Measurements from ENCODE around the gene FADS1. TPM values are rescaled to one million over a fixed set of nuclear protein-coding genes. Genes with fewer than 3 reads are reported as not detected.

Gene FADS1
- total and polyA plus RNA-seq, 4 donors: 63.6 to 94.9 (median 91.9) TPM

DNA sequence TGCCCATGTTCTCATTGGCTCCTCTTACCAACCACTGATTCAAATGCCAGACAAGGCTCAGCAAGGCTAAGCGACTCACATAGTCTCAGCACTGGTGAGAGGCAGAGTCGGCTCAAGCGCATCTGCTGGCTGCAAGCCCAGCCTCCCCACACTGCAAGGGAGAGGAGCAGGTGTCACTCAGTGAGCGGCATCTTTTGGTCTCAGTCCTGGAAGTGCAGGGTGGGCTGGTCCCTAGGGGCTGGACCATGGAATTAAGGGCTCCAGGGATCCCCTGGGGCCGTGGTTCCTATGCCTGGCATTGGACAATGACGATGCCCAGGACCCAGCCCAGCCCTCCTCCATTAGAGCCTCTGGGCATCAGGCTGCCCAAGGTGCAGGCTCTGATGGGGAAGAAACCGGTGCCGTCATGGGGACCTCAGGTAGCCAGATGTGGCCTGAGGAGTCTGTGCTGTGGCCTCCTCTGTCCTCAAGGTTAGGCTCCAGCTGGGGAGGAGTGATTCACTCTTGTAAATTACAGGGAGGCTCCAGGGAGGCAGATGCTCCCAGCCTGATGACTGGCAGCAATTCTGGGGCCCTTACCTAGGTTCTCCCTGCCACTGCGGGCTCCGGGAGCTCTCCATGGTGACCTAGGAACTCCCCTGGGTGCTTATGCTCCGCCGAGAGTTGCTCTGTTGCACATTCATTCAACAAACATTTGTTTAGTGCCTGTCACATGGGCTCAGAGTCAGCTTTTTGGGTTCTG lies 39.3 kb upstream of the FADS1 start:
- Histone ChIP-seq H3K27ac (ENCODE audit: low read depth, low read length) (no peak overlapping the region), H3K36me3 (ENCODE audit: control insufficient read depth, insufficient read depth, low read length) (peaks cover 98% of the 10 kb centered on the region), H3K4me3 (ENCODE audit: low read depth, low read length) (no peak overlapping the region), H3K4me1 (ENCODE audit: control insufficient read depth, insufficient read depth, low read length) (peaks cover 45% of the 10 kb centered on the region), H3K27me3 (ENCODE audit: control insufficient read depth, insufficient read depth, low read length) (no peaks in the 10 kb centered on the region), H3K9me3 (ENCODE audit: control insufficient read depth, insufficient read depth, low read length) (no peaks in the 10 kb centered on the region)
- peak in 1 of 6 donors; percentile 21 for DNase-seq (ENCODE audit: low read depth in 4 of 6, low spot score in 6 of 6)
- 65% methylated on average over 11 of the region's 12 CpGs for WGBS (ENCODE audit: insufficient coverage)

DNA sequence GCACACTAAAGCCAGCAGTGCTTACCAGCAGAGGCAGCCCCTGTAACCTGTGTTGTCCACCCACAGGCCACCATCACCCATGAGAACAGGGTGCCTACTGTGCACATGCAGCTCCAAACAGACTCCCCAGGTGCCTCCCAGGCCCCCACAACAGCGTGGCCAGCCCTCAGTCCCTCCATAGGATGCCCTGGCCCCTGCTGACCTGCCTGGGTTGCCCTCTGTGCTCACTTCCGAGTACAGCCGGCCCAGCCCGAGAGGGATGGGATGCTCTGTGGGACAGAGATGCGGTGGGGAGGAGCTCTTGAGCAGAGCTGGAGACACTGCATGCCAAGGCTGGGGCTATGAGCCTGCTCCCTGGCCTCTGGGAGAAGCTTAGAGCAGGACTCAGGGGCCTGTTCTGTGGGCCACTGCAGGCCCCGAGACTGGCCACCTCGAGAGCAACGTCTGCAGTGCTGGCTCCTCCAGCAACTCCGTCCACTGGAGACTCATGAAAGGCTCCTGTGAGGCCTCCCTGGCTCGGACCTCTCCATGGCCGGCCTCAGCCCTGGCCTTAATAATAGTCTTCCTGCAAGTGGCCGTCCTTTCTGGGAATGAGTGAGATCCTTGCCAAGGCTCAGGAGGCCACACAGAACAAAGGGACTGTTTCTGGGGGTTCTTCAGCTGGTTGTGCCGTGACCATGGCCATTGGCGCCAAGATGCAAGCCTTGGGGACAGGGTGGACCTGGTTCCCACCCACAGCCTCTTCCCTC lies 38.3 kb upstream of the FADS1 start:
- 68% methylated on average over 14 of the region's 14 CpGs for WGBS (ENCODE audit: insufficient coverage)

DNA sequence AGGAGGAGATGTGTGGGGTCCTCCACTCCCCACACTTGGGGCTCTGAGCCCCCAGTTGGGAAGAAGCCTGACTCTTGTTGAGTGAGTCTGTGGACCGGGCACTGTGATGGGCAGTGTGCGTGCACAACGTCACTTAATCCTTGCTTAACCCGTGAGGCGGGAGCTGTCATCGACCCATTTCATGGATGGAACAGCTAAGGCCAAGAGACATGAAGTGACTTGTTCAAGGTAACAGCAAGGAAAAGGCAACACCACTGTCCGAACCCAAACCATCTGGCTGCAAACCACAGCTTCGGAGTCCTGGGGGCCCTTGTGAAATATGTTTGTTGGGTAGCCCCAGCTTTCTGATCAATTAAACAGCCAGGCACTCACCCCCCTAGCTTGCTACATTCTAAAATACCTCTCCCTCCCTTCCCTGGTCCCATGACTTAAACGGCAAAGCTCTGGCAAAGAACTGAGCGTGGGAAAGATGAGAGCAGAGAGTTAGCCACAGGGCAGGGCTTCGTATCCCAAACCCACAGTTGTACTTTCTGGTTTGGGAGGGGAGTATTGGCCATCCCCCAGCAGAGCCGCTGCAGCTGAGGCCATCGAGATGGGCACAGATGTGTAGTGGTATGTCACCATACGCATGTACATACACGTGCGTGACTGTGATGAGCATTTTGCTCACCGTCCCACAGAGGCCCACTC lies 37.5 kb upstream of the FADS1 start:
- H3K4me3 ChIP-seq (ENCODE audit: low read depth, low read length): no peak overlapping the region
- H3K27ac ChIP-seq (ENCODE audit: low read depth, low read length): peak overlapping the region; percentile 33
- 86% methylated on average over 11 of the region's 17 CpGs for WGBS (ENCODE audit: insufficient coverage)
- H3K27me3 ChIP-seq (ENCODE audit: control insufficient read depth, insufficient read depth, low read length): no peaks in the 10 kb centered on the region
- no peak for DNase-seq (ENCODE audit: low read depth in 4 of 6, low spot score in 6 of 6)
- no peaks in the 10 kb centered on the region for H3K9me3 ChIP-seq (ENCODE audit: control insufficient read depth, insufficient read depth, low read length)
- peaks cover 99% of the 10 kb centered on the region for H3K36me3 ChIP-seq (ENCODE audit: control insufficient read depth, insufficient read depth, low read length)
- peaks cover 54% of the 10 kb centered on the region for H3K4me1 ChIP-seq (ENCODE audit: control insufficient read depth, insufficient read depth, low read length)

More for the DNA sequence above, 38.3 kb upstream of the FADS1 start:
- Histone ChIP-seq H3K4me3 (ENCODE audit: low read depth, low read length) (no peak overlapping the region), H3K27ac (ENCODE audit: low read depth, low read length) (peak overlapping the region; percentile 47), H3K4me1 (ENCODE audit: control insufficient read depth, insufficient read depth, low read length) (peaks cover 54% of the 10 kb centered on the region), H3K36me3 (ENCODE audit: control insufficient read depth, insufficient read depth, low read length) (peaks cover 99% of the 10 kb centered on the region), H3K27me3 (ENCODE audit: control insufficient read depth, insufficient read depth, low read length) (no peaks in the 10 kb centered on the region), H3K9me3 (ENCODE audit: control insufficient read depth, insufficient read depth, low read length) (no peaks in the 10 kb centered on the region)
- no peak for DNase-seq (ENCODE audit: low read depth in 4 of 6, low spot score in 6 of 6)

DNA sequence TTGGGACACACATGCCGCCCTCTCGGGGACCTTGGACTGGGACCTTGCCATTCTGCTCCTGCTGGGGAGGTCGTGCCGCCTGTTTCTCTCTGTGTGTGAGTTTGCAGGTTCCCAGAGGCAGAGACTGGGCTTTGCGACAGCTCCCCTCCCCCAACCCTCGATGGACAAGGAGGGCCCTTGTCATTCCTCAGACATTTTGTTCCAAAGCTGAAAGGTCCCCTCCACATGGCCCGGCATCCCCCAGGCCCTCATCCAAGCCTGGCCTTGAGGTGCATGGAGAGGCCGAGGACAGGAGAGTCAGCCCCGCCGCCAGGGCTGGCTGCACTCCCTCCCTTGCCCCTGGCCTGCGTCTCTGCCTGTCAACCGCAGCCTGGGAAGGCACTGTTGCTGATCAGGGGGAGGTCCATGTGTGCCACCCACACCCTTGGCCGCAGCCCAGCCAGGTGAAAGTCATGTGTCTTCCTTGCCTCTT lies 36.9 kb upstream of the FADS1 start:
- no peaks in the 10 kb centered on the region for H3K9me3 ChIP-seq (ENCODE audit: control insufficient read depth, insufficient read depth, low read length)
- peak in 2 of 6 donors; percentile 23 to 58 for DNase-seq (ENCODE audit: low read depth in 4 of 6, low spot score in 6 of 6)
- H3K4me1 ChIP-seq (ENCODE audit: control insufficient read depth, insufficient read depth, low read length): peaks cover 54% of the 10 kb centered on the region
- H3K27ac ChIP-seq (ENCODE audit: low read depth, low read length): peak overlapping the region; percentile 16
- no peak overlapping the region for H3K4me3 ChIP-seq (ENCODE audit: low read depth, low read length)
- H3K36me3 ChIP-seq (ENCODE audit: control insufficient read depth, insufficient read depth, low read length): peaks cover 100% of the 10 kb centered on the region
- no peaks in the 10 kb centered on the region for H3K27me3 ChIP-seq (ENCODE audit: control insufficient read depth, insufficient read depth, low read length)
- 48% methylated on average over 12 of the region's 13 CpGs for WGBS (ENCODE audit: insufficient coverage)

DNA sequence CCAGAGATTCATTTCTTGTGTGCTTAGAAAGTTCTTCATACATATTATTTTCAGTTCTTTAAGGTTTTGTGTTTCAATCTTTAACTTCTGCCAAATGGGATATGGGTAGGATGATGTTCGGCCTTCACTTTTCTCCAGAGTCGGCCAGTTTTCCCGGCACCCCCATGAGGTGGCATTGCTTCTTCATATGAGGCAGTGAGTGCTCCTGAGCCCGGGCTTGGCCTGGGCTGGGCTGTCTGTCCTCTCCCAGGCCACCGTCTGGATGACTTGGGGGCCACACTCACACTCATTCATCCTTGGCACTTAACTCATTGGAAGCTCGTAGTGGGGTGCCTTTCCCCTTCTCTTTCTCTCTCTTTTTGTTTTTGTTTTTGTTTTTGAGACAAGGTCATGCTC lies 35.1 kb upstream of the FADS1 start:
- 87% methylated on average over 4 of the region's 6 CpGs for WGBS (ENCODE audit: insufficient coverage)
- Histone ChIP-seq H3K4me3 (ENCODE audit: low read depth, low read length) (no peak overlapping the region), H3K36me3 (ENCODE audit: control insufficient read depth, insufficient read depth, low read length) (peaks cover 99% of the 10 kb centered on the region)

DNA sequence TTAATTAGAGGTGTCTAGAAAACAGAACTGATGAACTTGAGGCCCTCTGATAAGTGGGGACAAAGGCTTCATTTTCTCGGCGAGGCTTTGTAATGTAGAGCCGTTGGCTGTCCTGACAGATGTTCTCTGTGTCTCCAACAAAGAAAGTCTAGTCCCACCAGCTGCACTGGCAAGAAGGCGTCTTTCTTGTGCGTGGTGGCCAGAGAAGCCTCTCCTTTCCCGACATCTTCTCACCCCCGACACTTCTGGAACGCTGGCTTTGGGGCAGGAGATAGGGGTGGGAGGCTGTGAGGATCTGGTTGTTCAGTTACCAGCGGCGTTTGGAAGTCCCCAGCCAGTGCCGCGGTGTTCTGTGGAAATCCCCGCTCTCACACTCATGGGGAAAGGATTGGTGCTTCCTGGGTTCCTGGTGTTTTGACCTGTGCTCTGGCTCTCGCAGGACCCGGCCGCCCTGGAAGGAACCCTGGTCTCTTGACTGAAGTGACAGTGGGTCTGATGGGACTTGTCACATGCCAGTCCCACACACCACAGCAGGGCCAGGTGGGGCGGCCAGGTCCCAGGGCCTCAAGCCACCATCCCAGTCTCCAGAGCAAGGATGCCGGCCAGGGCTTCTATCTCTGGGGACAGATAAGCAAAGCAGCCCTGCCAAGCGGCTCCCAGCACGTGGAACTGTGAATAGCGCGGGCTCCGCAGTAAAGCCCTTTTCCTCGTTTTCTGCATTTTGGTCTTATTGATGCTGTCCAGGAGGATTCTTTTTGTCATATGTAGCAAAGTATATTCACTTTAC lies 34.5 kb upstream of the FADS1 start:
- Histone ChIP-seq H3K27me3 (ENCODE audit: control insufficient read depth, insufficient read depth, low read length) (no peaks in the 10 kb centered on the region), H3K4me1 (ENCODE audit: control insufficient read depth, insufficient read depth, low read length) (peaks cover 53% of the 10 kb centered on the region), H3K4me3 (ENCODE audit: low read depth, low read length) (no peak overlapping the region), H3K27ac (ENCODE audit: low read depth, low read length) (peak overlapping the region; percentile 76), H3K36me3 (ENCODE audit: control insufficient read depth, insufficient read depth, low read length) (peaks cover 99% of the 10 kb centered on the region), H3K9me3 (ENCODE audit: control insufficient read depth, insufficient read depth, low read length) (no peaks in the 10 kb centered on the region)
- whole genome bisulfite sequencing (ENCODE audit: insufficient coverage): 82% methylated on average over 10 of the region's 24 CpGs
- peak in 1 of 6 donors; percentile 75 for DNase-seq (ENCODE audit: low read depth in 4 of 6, low spot score in 6 of 6)

More for the DNA sequence above, 35.1 kb upstream of the FADS1 start:
- Histone ChIP-seq H3K9me3 (ENCODE audit: control insufficient read depth, insufficient read depth, low read length) (no peaks in the 10 kb centered on the region), H3K27ac (ENCODE audit: low read depth, low read length) (no peak overlapping the region), H3K4me1 (ENCODE audit: control insufficient read depth, insufficient read depth, low read length) (peaks cover 54% of the 10 kb centered on the region), H3K27me3 (ENCODE audit: control insufficient read depth, insufficient read depth, low read length) (no peaks in the 10 kb centered on the region)
- no peak for DNase-seq (ENCODE audit: low read depth in 4 of 6, low spot score in 6 of 6)

DNA sequence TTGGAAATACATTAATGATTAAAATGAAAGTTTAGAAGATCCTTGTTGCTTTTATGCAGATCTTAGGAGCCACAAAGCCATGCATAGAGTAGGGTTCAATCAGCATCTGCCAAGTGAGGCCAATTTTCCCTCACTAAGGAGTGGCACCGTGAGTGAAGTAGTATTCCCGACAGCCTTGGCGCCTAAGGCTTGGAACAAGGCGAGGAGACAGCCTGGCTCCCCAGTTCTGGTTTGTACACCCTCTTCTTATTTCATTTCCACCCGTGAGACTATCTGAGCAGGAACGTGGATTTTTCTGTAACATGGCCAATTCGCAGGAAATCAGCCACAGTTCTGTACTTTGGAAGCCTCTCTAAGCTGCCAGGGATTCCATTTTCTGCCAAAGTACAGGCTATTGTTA lies 33.9 kb upstream of the FADS1 start:
- Histone ChIP-seq H3K9me3 (ENCODE audit: control insufficient read depth, insufficient read depth, low read length) (no peaks in the 10 kb centered on the region), H3K4me3 (ENCODE audit: low read depth, low read length) (no peak overlapping the region), H3K27ac (ENCODE audit: low read depth, low read length) (peak overlapping the region; percentile 76), H3K27me3 (ENCODE audit: control insufficient read depth, insufficient read depth, low read length) (no peaks in the 10 kb centered on the region), H3K4me1 (ENCODE audit: control insufficient read depth, insufficient read depth, low read length) (peaks cover 46% of the 10 kb centered on the region), H3K36me3 (ENCODE audit: control insufficient read depth, insufficient read depth, low read length) (peaks cover 99% of the 10 kb centered on the region)
- WGBS (ENCODE audit: insufficient coverage): 63% methylated on average over 2 of the region's 7 CpGs
- no peak for DNase-seq (ENCODE audit: low read depth in 4 of 6, low spot score in 6 of 6)

DNA sequence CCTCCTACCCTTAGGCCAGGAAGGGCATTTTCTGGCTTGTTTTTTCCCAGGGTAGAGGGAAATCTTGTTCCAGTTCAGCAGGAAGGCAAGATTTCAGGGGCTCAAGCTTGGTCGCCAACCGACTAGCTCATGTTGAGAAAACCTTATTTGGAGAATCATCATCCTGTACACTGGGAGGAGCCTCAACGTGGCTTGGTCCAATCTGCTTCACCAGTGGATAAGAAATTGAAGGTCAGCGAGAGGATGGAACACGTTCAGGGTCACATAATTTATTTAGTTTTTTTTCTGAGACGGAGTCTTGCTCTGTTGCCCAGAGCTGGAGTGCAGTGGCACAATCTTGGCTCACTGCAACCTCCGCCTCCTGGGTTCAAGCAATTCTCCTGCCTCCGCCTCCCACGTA lies 31.8 kb upstream of the FADS1 start:
- no peak overlapping the region for H3K4me3 ChIP-seq (ENCODE audit: low read depth, low read length)
- H3K27ac ChIP-seq (ENCODE audit: low read depth, low read length): no peak overlapping the region
- 94% methylated on average over 8 of the region's 9 CpGs for WGBS (ENCODE audit: insufficient coverage)
- no peaks in the 10 kb centered on the region for H3K9me3 ChIP-seq (ENCODE audit: control insufficient read depth, insufficient read depth, low read length)
- peaks cover 98% of the 10 kb centered on the region for H3K36me3 ChIP-seq (ENCODE audit: control insufficient read depth, insufficient read depth, low read length)
- H3K27me3 ChIP-seq (ENCODE audit: control insufficient read depth, insufficient read depth, low read length): no peaks in the 10 kb centered on the region
- peaks cover 30% of the 10 kb centered on the region for H3K4me1 ChIP-seq (ENCODE audit: control insufficient read depth, insufficient read depth, low read length)
- no peak for DNase-seq (ENCODE audit: low read depth in 4 of 6, low spot score in 6 of 6)
